Urinary bladder (tissue), 4 donors: ENCODE data around the gene GMFB. TPM values are rescaled to one million over a fixed set of nuclear protein-coding genes. Genes with fewer than 3 reads are reported as not detected.
"Not testable (repeated sequence)": the region's sequence is repeated elsewhere in the genome, so short reads cannot be mapped to it uniquely, and the experiment has no call there.

Experiments
- DNase-seq: peaks from one replicate; pipeline ENCODE4 v3.0.0-alpha.2; 2015; ENCODE audit errors: extremely low spot score
- H3K27ac ChIP-seq: one replicate; pipeline ENCODE4 v1.5.1; 2013; ENCODE audit warnings: low read depth, mild to moderate bottlenecking, moderate library complexity
- H3K36me3 ChIP-seq: one replicate; pipeline ENCODE4 v1.6.1; 2013; ENCODE audit warnings: mild to moderate bottlenecking, moderate library complexity; ENCODE audit not compliant: insufficient read depth
- H3K4me1 ChIP-seq: one replicate; pipeline ENCODE4 v1.6.1; 2013; ENCODE audit warnings: mild to moderate bottlenecking, moderate library complexity; ENCODE audit not compliant: insufficient read depth
- H3K4me3 ChIP-seq: one replicate; pipeline ENCODE4 v1.5.1; 2013; ENCODE audit warnings: low read depth, low read length
- WGBS: extraction: QIAGEN DNeasy Blood & Tissue Kit; methylation state at CpG from one replicate; pipeline ENCODE4 v1.1.7; 2013; 5-methylcytosine and 5-hydroxymethylcytosine counted together
- polyA plus RNA-seq: library from polyadenylated mRNA; stranded (reverse); fragments of 200-250 nt; gene quantifications from one replicate; pipeline ENCODE4 v1.2.3, GENCODE V29; 2013
- total RNA-seq: library from RNA; depleted of rRNA; stranded (reverse); fragments of >200 nt; gene quantifications from one replicate; pipeline ENCODE4 v1.2.3, GENCODE V29; 2014
- donor health status: healthy with polysubstance abuse.
- donor health status: healthy.

Gene GMFB
- total and polyA plus RNA-seq, 2 donors, result 18.3 to 120 TPM

DNA sequence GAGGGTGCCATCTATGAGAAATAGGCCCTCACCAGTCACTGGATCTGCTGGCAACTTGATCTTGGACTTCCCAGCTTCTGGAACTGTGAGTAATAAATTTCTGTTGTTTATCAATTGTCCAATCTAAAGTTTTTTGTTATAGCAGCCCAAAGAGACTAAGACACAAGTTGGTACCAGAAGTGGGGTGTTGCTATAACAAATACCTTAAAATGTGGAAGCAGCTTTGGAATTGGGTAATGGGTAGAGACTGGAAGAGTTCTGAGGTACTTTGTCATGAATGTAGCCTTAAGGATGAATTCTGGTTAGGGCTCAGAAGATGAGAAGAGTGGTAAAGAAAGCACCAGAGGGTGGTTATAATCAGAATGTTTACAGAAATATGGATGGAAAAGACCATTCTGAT is 21.5 kb downstream of the GMFB start:
- Histone ChIP-seq H3K27ac (no peak overlapping the region), H3K4me1 (no peaks in the 10 kb centered on the region), H3K36me3 (no peaks in the 10 kb centered on the region), H3K4me3 (no peak overlapping the region)
- no peak for DNase-seq

DNA sequence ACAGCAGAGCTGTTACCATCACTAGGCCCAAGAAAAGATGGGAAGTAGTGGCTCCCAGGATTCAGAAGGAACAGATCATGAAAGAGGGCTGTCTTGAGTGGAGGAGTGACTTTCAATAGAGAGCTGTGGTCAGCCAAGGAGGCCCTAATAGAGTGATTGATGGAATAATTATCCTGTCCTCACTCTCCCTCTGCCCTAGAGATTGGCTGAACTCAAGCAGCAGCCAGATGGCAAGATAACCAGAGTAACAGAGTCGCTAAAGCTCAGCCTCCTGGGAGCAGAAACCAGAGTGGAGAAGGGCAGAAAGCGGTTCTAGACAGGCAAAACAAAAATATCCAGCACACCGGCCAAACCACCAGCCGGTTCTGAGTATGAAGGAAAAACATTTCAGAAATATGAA is 23.1 kb downstream of the GMFB start:
- Histone ChIP-seq H3K36me3 (no peaks in the 10 kb centered on the region), H3K4me3 (no peak overlapping the region), H3K4me1 (no peaks in the 10 kb centered on the region), H3K27ac (no peak overlapping the region)
- WGBS, result 78% methylated on average over 4 of the region's 4 CpGs
- no peak for DNase-seq

DNA sequence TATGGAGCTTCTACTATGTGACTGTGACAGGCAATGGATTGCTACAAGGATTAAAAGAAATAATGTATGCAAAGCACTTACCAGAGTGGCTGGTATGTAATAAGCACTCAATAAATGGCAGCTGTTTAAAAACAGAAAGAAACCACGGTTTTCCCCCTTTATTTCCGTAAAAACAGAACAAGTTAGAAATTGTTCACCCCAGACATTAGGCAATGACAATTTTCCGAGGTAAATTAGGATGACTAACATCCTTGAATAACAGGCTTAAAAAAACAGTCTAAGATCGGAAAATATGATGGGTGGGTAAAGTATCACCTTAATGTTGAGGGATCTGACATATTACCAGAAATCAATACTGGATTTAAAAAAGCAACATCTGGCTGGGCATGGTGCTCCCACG is 26.7 kb downstream of the GMFB start:
- no peak for DNase-seq
- Histone ChIP-seq H3K4me1 (no peaks in the 10 kb centered on the region), H3K4me3 (no peak overlapping the region), H3K27ac (no peak overlapping the region), H3K36me3 (no peaks in the 10 kb centered on the region)
- 81% methylated on average over 5 of the region's 5 CpGs for WGBS

DNA sequence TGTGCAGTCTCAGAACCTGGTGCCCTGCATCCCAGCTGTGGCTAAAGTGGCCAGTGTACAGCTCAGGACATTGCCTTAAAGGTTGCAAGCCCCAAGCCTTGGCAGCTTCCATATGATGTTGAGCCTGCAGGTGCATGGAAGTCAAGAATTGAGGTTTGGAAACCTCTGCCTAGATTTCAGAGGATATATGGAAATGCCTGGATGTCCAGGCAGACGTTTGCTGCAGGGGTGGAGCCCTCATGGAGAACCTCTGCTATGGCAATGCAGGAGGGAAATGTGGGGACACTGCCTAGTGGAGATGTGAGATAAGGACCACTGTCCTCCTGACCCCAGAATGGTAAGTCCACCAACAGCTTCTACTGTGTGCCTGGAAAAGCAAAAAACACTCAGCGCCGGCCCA is 29.7 kb downstream of the GMFB start:
- no peak overlapping the region for H3K27ac ChIP-seq
- no peaks in the 10 kb centered on the region for H3K4me1 ChIP-seq
- H3K36me3 ChIP-seq, result no peaks in the 10 kb centered on the region
- no peak overlapping the region for H3K4me3 ChIP-seq
- no peak for DNase-seq
- WGBS, result 87% methylated on average over 3 of the region's 3 CpGs

DNA sequence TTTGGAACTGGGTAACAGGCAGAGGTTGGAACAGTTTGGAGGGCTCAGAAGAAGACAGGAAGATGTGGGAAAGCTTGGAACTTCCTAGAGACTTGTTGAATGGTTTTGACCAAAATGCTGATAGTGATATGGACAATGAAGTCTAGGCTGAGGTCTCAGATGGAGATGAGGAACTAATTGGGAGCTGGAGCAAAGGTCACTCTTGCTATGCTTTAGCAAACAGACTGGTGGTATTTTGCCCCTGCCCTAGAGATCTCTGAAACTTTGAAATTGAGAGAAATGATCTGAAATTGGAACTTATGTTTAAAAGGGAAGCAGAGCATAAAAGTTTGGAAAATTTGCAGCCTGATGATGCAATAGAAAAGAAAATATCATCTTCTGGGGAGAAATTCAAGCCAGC is 30.2 kb downstream of the GMFB start:
- not testable (repeated sequence) for H3K27ac ChIP-seq, DNase-seq, H3K36me3 ChIP-seq, H3K4me3 ChIP-seq, H3K4me1 ChIP-seq

DNA sequence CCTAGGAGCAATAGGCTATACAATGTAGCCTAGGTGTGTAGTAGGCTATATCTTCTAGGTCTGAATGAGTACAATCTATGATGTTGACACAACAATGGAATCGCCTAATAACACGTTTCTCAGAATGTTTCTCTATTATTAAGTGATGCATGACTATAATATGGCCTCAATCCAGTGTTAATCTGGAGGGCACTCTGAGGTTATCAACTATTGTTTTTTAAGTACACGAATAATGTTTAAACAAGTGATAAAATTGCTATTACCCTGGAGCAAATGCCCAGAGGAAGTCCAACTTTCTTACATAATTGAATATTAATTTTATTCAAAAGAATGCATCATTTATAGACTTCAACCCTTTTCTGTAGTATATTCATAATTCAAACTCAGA is 31.2 kb downstream of the GMFB start:
- Histone ChIP-seq H3K27ac (no peak overlapping the region), H3K36me3 (no peaks in the 10 kb centered on the region), H3K4me3 (no peak overlapping the region), H3K4me1 (no peaks in the 10 kb centered on the region)
- no peak for DNase-seq
- 61% methylated on average over 3 of the region's 3 CpGs for WGBS

DNA sequence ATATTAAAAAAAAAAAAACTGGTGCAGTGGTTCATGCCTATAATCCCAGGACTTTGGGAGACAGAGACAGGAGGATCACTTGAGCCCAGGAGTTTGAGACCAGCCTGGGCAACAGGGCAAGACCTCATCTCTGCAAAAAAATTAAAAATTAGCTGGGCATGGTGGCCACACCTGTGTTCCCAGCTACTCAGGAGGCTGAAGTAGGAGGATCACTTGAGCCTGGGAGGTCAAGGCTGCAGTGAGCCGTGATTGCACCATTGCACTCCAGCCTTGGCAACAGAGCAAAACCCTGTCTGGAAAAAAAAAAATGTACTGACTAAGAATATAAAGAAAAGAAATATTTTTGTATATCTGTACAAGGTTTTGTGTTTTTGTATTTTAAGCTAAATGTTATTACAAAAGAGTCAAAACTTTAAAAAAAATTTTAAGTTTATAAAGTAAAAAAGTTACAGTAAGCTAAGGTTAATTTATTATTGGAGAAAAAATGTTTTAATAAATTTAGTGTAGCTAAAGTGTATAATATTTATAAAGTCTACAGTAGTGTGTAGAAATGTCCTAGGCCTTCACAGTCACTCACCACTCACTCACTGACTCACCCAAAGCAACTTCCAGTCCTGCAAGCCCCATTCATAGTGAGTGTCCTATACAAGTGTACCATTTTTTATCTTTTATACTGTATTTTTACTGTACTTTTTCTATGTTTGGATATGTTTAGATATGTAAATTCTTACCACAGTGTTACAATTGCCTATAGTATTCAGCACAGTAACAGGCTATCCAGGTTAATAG is 31.8 kb downstream of the GMFB start:
- not testable (repeated sequence) for H3K4me1 ChIP-seq, DNase-seq, H3K36me3 ChIP-seq, H3K27ac ChIP-seq, H3K4me3 ChIP-seq
- 96% methylated on average over 1 of the region's 1 CpG for WGBS

DNA sequence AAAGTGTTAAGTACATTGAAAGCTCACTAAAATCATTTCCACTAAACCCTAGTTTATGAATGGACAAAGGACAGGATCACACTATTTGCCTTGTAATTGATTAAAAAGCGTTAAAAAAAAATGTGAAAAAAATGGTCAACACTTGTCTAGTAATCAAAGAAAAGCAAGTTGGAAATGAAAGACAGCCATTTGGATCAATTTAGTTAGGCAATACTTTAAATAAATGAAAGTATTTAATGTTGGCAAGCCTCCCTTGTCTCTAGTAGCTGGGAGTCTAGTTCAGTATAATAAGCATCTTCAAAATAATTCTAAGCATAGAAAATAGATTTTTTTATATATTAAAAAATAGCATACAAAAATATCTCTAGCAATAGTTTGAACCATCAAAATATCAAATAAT is 33.4 kb downstream of the GMFB start:
- no peak for DNase-seq
- Histone ChIP-seq H3K27ac (no peak overlapping the region), H3K4me1 (no peaks in the 10 kb centered on the region), H3K36me3 (no peaks in the 10 kb centered on the region), H3K4me3 (no peak overlapping the region)
- 95% methylated on average over 1 of the region's 1 CpG for WGBS

DNA sequence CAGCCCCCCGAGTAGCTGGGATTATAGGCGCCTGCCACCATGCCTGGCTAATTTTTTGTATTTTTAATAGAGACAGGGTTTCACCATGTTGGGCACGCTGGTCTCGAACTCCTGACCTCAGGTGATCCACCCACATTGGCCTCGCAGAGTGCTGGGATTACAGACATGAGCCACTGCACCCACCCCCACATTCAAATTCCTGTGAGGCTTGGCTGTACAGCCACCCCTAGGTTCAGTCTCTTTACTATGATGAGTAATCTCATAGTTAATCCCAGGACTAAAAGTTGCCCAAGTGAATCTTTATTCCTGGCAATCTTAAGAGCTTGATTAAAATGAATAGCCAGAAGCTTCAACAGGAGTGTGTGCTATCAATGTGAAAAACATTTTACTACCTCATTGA is 34.8 kb downstream of the GMFB start:
- not testable (repeated sequence) for H3K4me3 ChIP-seq, H3K36me3 ChIP-seq, H3K27ac ChIP-seq, DNase-seq, H3K4me1 ChIP-seq
- 85% methylated on average over 5 of the region's 5 CpGs for WGBS

DNA sequence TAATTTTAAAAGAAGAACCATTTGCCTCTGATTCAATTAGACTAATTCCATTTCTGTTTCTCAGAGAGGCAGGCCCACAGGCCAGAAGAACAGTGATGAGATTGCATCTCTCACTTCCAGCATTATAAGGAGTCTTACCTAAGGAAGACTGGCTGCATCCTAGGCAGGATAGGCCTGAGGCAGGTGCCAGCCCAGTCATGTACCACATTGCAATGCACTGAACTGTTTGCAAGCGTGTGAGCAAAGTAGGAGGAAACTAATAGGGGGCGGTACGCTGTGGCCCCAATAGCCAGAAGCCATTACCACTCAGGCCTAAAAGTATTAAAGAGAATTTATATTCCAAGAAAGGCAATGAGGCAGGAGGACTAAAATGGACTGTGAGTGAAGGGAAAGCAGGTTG is 35.5 kb downstream of the GMFB start:
- no peak overlapping the region for H3K4me3 ChIP-seq
- 96% methylated on average over 3 of the region's 3 CpGs for WGBS
- no peak for DNase-seq
- H3K4me1 ChIP-seq, result no peaks in the 10 kb centered on the region
- no peaks in the 10 kb centered on the region for H3K36me3 ChIP-seq
- H3K27ac ChIP-seq, result no peak overlapping the region

DNA sequence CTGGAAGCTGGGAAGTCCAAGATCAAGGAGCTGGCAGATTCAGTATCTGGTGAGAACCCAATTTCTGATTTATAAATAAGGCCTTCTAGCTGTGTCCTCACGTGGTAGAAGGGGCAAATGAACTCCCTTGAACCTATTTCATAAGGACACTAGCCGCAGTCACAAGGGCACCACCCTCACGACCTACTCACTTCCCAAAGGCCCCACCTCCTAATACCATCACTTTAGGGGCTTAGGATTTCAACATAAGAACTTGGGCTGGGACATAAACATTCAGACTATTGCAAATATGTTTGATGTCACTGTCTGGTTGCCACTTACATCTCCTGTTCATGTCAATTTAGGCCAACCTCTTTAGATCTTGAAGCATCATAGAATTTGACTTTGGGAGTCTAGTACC is 36.8 kb downstream of the GMFB start:
- no peaks in the 10 kb centered on the region for H3K4me1 ChIP-seq

DNA sequence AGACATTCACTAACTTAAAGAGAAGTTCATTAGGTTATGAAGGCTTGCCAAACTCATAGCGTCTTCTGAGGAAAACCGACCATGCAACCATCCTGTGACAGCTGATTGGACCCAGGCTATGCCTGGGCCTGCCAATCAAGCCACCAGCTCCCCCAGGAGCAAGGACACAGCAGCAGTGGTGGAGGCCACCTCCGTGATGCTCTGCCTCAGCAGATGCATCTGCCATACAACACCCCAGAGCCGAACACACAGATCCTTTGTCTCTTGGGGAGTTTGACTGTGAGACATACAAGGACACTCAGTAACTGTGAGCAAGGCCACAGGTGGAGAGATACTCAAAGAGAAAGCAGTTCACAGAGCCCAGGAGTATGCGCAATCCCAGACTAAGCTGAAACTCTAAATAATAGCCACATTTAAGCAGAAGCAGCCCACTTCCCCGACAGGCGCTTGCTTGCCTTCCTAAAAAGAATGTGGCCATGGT is 37.6 kb downstream of the GMFB start:
- H3K4me3 ChIP-seq, result no peak overlapping the region
- no peaks in the 10 kb centered on the region for H3K36me3 ChIP-seq
- WGBS, result 89% methylated on average over 7 of the region's 7 CpGs
- H3K4me1 ChIP-seq, result no peaks in the 10 kb centered on the region
- H3K27ac ChIP-seq, result no peak overlapping the region
- DNase-seq, result no peak

More for the DNA sequence above, 36.8 kb downstream of the GMFB start:
- WGBS, result 80% methylated on average over 3 of the region's 3 CpGs
- H3K4me3 ChIP-seq, result no peak overlapping the region
- no peak overlapping the region for H3K27ac ChIP-seq
- H3K36me3 ChIP-seq, result no peaks in the 10 kb centered on the region
- DNase-seq, result no peak

DNA sequence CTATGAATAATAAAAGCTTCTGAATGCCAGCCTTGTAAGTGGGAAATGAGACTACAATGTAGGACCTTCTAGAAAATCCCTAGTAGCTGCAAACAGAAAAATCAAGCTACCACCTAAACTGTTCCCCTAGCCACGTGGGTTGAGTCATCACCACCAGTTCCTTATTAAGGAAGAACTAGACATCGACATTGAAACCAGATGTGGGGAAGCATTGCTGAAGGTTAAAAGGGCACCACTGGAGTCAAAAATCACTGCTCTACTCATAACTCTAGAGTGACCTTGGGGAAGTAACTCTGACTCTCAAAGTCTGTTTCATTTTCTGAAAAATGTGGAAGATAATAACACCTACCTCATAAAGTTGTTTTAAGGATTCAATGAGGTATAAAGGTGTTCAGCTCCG is 38.2 kb downstream of the GMFB start:
- Histone ChIP-seq H3K27ac (no peak overlapping the region), H3K36me3 (no peaks in the 10 kb centered on the region), H3K4me1 (no peaks in the 10 kb centered on the region), H3K4me3 (no peak overlapping the region)
- 44% methylated on average over 3 of the region's 3 CpGs for WGBS
- no peak for DNase-seq

DNA sequence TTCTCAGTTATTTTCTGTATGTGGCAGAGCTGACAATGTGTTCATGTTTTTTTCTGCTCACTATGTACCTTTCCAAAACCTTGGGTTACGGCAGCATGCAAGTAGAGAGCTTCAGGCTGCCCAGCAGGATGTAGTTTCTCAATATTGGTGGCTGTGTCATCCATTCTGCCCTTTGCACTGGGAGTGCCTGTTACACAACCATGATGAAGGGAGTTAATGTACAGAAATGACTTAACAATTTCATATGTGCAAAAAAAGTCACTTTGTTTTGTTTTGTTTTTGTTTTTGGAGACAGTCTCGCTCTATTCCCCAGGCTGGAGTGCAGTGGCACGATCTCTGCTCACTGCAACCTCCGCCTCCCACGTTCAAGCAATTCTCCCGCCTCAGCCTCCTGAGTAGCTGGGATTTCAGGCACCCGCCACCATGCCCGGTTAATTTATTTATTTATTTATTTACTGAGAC is 41.5 kb downstream of the GMFB start:
- Histone ChIP-seq H3K36me3 (no peaks in the 10 kb centered on the region), H3K27ac (no peak overlapping the region), H3K4me3 (no peak overlapping the region), H3K4me1 (no peaks in the 10 kb centered on the region)
- no peak for DNase-seq
- WGBS, result 94% methylated on average over 8 of the region's 8 CpGs
